T follicular helper cell (primary cell): ENCODE results near the gene TARS3.

Experiments
- DNase-seq: peaks from one replicate; pipeline ENCODE4 v3.0.0-alpha.2; 2020; ENCODE audit warnings: low read depth

Gene TARS3

GRCh38 chr15:101604124-101604874, 120.0 kb downstream of the TARS3 start:
- no peak for DNase-seq
